KMS-11 (cell line): ENCODE measurements around the gene ACAD11.

Source experiments
- H2AFZ ChIP-seq: fragments of 200-600 bp; sonication (generic); 2 replicates; pipeline ENCODE4 v1.6.1; 2016; ENCODE audit warnings: antibody characterized with exemption, mixed run types, low read depth
- H3K27ac ChIP-seq: fragments of 200-600 bp; sonication (generic); 2 replicates; pipeline ENCODE4 v1.6.1; 2016; ENCODE audit warnings: mild to moderate bottlenecking, mixed run types
- H3K27me3 ChIP-seq: fragments of 200-600 bp; sonication (generic); 2 replicates; pipeline ENCODE4 v1.6.1; 2017; ENCODE audit warnings: mild to moderate bottlenecking, low read depth, mixed run types, moderate library complexity; ENCODE audit not compliant: insufficient read depth
- H3K36me3 ChIP-seq: fragments of 200-600 bp; sonication (generic); 2 replicates; pipeline ENCODE4 v1.6.1; 2017; ENCODE audit warnings: mild to moderate bottlenecking, mixed run types; ENCODE audit not compliant: insufficient read depth
- H3K4me1 ChIP-seq: fragments of 200-600 bp; sonication (generic); 2 replicates; pipeline ENCODE4 v1.6.1; 2016; ENCODE audit warnings: mild to moderate bottlenecking, low read depth, mixed run types; ENCODE audit not compliant: poor library complexity, severe bottlenecking
- H3K4me2 ChIP-seq: fragments of 200-600 bp; sonication (generic); 2 replicates; pipeline ENCODE4 v1.7.0; 2016; ENCODE audit warnings: mild to moderate bottlenecking, mixed run types
- H3K4me3 ChIP-seq: fragments of 200-600 bp; sonication (generic); IDR thresholded peaks from 2 replicates; pipeline ENCODE4 v1.6.1; 2017; ENCODE audit warnings: low read depth, low read length, mixed read lengths; ENCODE audit not compliant: insufficient read depth
- H3K79me2 ChIP-seq: fragments of 200-600 bp; sonication (generic); 2 replicates; pipeline ENCODE4 v1.6.1; 2016; ENCODE audit warnings: low read depth, mixed run types; ENCODE audit not compliant: insufficient read depth
- H3K9ac ChIP-seq: fragments of 200-600 bp; sonication (generic); 2 replicates; pipeline ENCODE4 v1.6.1; 2016; ENCODE audit warnings: mild to moderate bottlenecking, mixed run types
- H4K20me1 ChIP-seq: fragments of 200-600 bp; sonication (generic); 2 replicates; pipeline ENCODE4 v1.6.1; 2016; ENCODE audit warnings: mild to moderate bottlenecking, mixed run types; ENCODE audit not compliant: insufficient read depth
- CTCF ChIP-seq: fragments of 200-600 bp; sonication (generic); conservative IDR thresholded peaks from 2 replicates; pipeline ENCODE4 v1.6.1; 2017; ENCODE audit warnings: low read depth, mild to moderate bottlenecking, antibody characterized with exemption, low read length, moderate library complexity, mixed read lengths

The ACAD11 gene

GRCh38 chr3:132635052-132635451, 24.6 kb downstream of the ACAD11 start:
- TF ChIP-seq CTCF = no peak
- Histone ChIP-seq H3K4me2 (no peak overlapping the region), H3K36me3 (no peaks in the 10 kb centered on the region), H4K20me1 (no peaks in the 10 kb centered on the region; the same call in 1 of the 2 replicates), H2AFZ (no peak overlapping the region), H3K27me3 (no peaks in the 10 kb centered on the region), H3K4me3 (no peak overlapping the region), H3K27ac (no peak overlapping the region), H3K79me2 (no peaks in the 10 kb centered on the region), H3K9ac (no peak overlapping the region), H3K4me1 (no peaks in the 10 kb centered on the region)

- H3K9ac ChIP-seq = no peak overlapping the region
- no peak overlapping the region for H2AFZ ChIP-seq
- H3K36me3 ChIP-seq = no peaks in the 10 kb centered on the region
- no peaks in the 10 kb centered on the region for H3K79me2 ChIP-seq
- no peak for TF ChIP-seq CTCF
- no peak overlapping the region for H3K4me3 ChIP-seq
- H3K27me3 ChIP-seq = no peaks in the 10 kb centered on the region
- no peaks in the 10 kb centered on the region; the same call in 1 of the 2 replicates for H4K20me1 ChIP-seq
- no peak overlapping the region for H3K27ac ChIP-seq
- H3K4me2 ChIP-seq = no peak overlapping the region
- no peaks in the 10 kb centered on the region for H3K4me1 ChIP-seq
Observed at GRCh38 chr3:132630612-132631011, 29.0 kb downstream of the ACAD11 start.

- Histone ChIP-seq H3K36me3 (no peaks in the 10 kb centered on the region), H3K4me2 (no peak overlapping the region), H4K20me1 (no peaks in the 10 kb centered on the region; the same call in 1 of the 2 replicates), H3K27me3 (no peaks in the 10 kb centered on the region), H3K4me3 (no peak overlapping the region), H3K4me1 (no peaks in the 10 kb centered on the region), H3K9ac (no peak overlapping the region), H3K79me2 (no peaks in the 10 kb centered on the region), H2AFZ (no peak overlapping the region), H3K27ac (no peak overlapping the region)
- no peak for TF ChIP-seq CTCF
Observed at GRCh38 chr3:132629928-132630327, 29.7 kb downstream of the ACAD11 start.

- Histone ChIP-seq H4K20me1 (no peaks in the 10 kb centered on the region; the same call in 1 of the 2 replicates), H2AFZ (no peak overlapping the region), H3K4me3 (no peak overlapping the region), H3K79me2 (no peaks in the 10 kb centered on the region), H3K4me2 (no peak overlapping the region), H3K36me3 (no peaks in the 10 kb centered on the region), H3K27ac (no peak overlapping the region), H3K27me3 (no peaks in the 10 kb centered on the region), H3K4me1 (no peaks in the 10 kb centered on the region), H3K9ac (no peak overlapping the region)
- TF ChIP-seq CTCF = no peak
Observed at GRCh38 chr3:132628157-132628556, 31.5 kb downstream of the ACAD11 start.

- no peak overlapping the region for H2AFZ ChIP-seq
- no peak overlapping the region for H3K27ac ChIP-seq
- no peaks in the 10 kb centered on the region for H3K4me1 ChIP-seq
- no peak overlapping the region for H3K4me2 ChIP-seq
- no peaks in the 10 kb centered on the region for H3K27me3 ChIP-seq
- H3K79me2 ChIP-seq = no peaks in the 10 kb centered on the region
- H3K4me3 ChIP-seq = no peak overlapping the region
- H3K36me3 ChIP-seq = no peaks in the 10 kb centered on the region
- no peak overlapping the region for H3K9ac ChIP-seq
- no peaks in the 10 kb centered on the region; the same call in 1 of the 2 replicates for H4K20me1 ChIP-seq
- no peak for TF ChIP-seq CTCF
Observed at GRCh38 chr3:132626955-132627354, 32.7 kb downstream of the ACAD11 start.
